ENCODE measurements around the gene PRR7.
A peak's percentile ranks its signal among the peaks of the same experiment; 100 is the strongest.

Gene PRR7

GRCh38 chr5:177453852-177454396 lies 7.3 kb downstream of the PRR7 start:
- no peak for DNase-seq

DNA sequence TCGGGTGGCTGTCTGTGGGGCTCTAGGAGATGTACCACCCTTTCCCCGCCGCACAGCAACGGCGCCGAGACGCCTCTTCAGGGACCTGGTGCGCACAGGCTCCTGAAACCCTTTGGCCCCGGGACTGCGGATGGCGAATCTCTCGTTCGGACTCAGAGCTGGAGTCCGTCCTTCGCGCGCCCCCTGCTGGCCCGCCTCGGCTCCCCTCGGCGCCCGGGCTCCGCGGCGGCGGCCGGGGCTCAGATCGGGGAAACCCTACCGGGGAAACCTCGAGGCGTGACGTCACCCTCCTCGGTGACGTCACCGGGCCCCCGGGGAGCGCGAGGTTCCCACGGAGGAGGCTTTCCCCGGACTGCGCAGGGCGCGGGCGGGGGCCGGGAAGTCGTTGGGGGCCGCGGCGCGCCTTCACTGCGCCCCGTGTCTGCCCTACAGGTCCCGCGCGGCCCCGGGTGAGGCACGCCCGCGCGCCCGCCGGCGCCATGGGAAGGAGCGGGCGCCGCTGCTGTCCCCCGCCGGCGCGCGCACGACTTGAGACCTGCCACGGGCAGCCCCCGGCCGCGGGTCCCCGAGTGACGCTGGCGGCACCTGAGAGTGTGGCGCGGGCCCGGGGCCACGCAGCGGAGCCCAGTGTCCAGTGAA lies 7.9 kb downstream of the PRR7 start:
- peak; percentile 94 for DNase-seq

GRCh38 chr5:177455036-177455660 lies 8.5 kb downstream of the PRR7 start:
- peak; percentile 92 for DNase-seq

DNA sequence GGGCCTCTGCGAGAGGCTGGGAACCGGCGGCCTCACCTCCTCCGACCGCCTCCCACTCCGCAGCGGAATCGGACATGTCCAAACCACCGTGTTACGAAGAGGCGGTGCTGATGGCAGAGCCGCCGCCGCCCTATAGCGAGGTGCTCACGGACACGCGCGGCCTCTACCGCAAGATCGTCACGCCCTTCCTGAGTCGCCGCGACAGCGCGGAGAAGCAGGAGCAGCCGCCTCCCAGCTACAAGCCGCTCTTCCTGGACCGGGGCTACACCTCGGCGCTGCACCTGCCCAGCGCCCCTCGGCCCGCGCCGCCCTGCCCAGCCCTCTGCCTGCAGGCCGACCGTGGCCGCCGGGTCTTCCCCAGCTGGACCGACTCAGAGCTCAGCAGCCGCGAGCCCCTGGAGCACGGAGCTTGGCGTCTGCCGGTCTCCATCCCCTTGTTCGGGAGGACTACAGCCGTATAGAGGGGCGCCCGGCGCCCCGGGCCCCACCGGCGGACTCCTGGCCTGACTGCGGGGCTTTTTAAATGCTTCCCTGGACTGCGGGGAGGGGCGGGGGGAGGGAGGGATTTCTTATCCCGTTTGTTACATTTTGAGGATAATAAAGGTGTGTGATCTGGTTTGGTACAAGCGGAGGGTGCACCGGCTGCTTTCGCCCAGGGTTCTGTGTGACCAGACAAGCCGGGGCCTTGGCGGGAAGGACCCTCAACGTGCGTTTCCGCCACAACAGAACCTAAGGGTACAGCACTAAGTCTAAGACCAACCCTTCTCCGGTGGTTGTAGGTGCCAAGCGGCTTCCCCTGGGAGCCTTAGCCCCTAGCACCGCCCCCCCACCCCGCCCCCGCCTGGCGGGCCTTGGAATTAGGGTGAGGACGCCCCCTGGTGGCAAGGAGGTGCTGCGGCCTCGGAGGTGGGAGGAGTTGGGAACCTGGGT lies 9.3 kb downstream of the PRR7 start:
- DNase-seq: peak; percentile 97

- no peak for DNase-seq
Measured at GRCh38 chr5:177456591-177456964, 10.0 kb downstream of the PRR7 start.

GRCh38 chr5:177456976-177457851 lies 10.6 kb downstream of the PRR7 start:
- DNase-seq: no peak

GRCh38 chr5:177457852-177458681 lies 11.5 kb downstream of the PRR7 start:
- no peak for DNase-seq

DNA sequence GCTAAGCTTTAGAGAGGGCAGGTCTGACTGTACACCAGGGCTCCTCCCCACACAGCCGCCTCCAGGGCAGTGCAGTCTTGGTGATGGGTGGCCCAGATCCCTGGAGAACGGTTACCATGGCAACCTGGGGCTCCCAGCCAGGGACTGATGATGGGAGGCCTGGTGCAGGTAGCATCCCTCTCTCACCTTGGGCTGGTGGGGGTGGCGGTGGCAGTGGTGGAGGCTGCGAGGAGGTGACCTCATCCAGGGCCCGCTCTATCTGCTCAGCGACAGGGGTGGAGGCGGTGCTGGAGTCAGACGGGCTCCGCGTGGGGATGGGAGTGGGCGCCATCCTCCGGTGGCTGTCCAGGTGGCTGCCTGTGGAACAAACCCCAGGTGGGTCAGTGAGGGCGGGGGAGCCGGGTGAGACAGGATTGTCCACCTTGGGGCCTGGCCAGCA lies 12.3 kb downstream of the PRR7 start:
- no peak for DNase-seq

GRCh38 chr5:177459357-177459756 lies 12.7 kb downstream of the PRR7 start:
- DNase-seq: no peak

DNA sequence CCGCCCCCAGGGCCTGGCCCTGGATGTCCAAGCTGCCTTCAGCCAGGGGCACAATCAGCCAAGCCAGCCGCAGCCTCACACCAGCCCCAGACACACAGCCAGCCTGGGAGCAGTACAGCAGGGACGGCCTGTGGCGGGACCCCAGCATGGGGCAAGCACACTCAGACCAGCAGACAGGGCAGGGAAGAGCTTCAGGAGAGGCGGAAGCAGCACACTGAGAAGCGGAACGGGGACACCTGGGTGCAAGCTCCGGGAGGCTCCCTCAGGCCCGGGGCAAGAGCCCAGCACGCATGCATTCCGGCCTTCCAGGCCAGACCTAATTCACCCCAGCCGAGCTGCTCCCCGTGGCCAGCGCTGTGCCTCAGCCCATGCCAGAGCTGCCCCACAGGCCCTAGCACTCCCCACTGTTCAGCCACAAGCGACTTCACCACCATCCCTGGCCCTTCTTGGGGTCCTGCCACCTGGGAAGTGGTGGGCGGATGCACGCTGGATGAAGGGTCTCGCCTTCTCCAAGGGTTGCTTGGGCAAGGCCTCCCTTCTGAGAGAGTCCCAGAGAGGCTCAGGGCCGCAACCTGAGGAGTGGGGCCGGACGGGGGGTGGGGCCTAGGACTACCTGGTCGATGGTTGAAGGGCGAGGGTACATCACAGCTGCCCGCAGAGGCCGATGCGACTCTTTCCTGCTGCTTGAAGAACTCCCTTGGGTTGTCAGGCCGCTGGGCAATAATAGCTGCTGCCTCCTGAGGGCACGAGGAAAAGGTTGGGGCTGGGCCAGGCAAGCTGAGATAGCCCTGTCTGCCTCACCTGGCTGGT lies 13.4 kb downstream of the PRR7 start:
- DNase-seq: no peak

GRCh38 chr5:177462021-177462670 lies 15.5 kb downstream of the PRR7 start:
- DNase-seq: no peak

- no peak for DNase-seq
Measured at GRCh38 chr5:177465044-177465443, 18.4 kb downstream of the PRR7 start.

DNA sequence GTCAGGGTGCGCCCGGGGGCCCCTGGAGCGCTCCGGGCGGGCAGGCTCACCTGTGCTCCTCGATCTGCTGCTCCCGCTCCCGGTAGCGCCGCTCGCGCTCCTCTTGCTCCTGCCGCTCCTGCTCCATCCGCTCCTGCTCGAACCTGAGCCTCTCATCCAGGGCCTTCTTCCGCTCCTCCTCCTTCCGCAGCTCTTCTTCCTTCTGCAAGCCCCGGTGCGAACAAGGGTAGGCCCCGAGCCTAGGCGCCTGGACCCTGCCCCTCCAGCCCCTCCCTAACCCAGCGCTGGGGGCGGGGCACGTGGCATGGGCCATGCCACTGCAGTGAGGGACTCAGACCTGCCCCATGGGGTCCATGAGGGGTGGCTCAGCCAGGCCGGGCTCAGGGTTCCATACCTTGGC lies 20.2 kb downstream of the PRR7 start:
- no peak for DNase-seq

DNA sequence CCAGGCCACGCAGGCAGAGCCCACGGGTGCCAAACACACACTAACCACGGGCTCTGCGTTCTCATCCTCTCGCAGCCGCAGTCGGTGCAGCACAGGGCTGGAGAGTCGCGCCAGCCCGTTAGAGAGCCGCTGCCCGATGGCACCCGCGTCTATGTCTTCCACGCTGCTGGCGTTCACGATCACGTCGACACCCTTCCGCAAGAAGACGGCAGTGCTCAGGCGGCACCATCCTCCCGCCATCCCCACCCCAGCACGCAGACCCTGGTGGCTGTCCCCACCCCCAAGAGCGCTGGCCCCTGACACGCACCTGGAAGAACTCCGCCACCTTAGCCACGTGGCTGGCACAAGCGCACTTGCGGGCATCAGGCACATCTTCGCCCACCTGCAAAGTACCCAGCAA lies 20.8 kb downstream of the PRR7 start:
- DNase-seq: no peak

DNA sequence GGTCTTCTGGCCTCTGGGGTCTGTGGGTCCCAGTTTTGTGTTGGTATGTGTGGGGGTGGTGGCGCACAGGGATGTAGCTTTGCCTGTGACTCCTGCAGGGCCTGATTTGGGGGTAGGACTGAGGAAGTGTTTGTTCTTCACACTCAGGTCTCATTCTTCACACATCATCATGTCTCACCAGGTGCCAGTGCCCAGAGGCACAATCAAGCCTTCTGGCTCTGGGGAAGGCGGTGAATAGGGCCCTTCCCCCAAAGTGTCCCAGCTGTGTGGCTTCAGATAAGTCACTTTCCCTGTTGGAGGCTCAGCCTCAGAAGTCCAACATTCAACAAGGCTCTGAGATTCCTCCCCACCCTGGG lies 21.7 kb downstream of the PRR7 start:
- no peak for DNase-seq

DNA sequence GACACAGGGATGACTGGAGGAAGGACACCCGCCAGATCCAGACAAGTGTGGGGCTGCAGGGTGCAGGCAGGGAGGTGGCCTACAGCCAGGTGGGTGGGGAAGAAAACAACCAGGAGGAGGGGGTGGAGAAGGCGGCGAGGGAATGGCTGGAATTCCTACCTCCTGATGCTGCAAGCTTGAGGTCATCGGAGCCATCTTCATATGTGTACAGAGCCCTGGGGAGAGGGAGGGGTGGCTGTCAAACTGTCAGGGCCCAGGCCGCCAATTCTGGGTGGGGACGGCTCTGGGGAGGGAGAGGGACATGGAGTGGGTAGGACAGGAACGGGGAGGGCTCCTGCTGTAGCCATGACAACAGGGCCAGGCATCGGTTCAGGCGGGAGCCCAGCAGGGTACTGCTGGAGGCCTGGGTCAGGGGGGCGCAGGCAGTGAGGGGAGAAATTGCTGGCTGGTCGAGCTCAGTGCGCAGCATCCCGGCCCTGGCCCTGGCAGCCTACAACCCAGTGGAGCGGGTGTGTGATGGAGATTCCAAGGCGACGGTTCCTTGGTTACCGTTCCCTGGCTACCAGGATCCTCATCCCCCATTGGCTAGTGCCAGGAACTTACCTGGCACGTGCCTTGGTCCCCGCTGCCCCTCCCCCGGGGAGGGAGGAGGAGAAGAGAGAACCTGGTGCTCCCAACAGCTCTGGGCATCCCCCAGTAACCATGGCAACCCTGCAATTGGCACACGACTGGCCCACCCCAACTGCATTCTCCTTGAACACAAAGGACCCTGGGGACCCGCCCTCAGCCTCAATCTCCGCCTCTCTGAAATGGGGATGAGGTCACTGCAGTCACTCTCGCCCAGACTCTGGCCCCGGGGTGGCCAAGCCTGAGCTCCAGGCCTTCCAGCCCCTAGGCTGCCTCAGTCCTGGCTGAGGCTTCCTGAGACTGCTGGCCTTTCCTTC lies 22.3 kb downstream of the PRR7 start:
- DNase-seq: no peak

GRCh38 chr5:177469750-177470525 lies 23.3 kb downstream of the PRR7 start:
- DNase-seq: no peak
